Thyroid gland (tissue), 4 donors: ENCODE data around the gene RHEX.

Experiments used
- POLR2A ChIP-seq, 2 donors: fragments of 450-650 bp; IDR thresholded peaks; one replicate each; pipeline ENCODE4 v1.6.1; 2017; ENCODE audit warnings: antibody characterized with exemption in 2 of 2, mild to moderate bottlenecking in 2 of 2, moderate library complexity in 1 of 2
- TF ChIP-seq, protein P1 (sequence below), 6 experiments: fragments of 200-600 bp in 3 of 6; fragments of 450-650 bp in 3 of 6; sonication (generic) in 3 of 6; IDR thresholded peaks; one replicate each; pipeline ENCODE4 v1.5.1; 2016 to 2019; ENCODE audit warnings: antibody characterized with exemption in 6 of 6, mild to moderate bottlenecking in 2 of 6, inconsistent platforms in 1 of 6, moderate library complexity in 1 of 6

DNA sequence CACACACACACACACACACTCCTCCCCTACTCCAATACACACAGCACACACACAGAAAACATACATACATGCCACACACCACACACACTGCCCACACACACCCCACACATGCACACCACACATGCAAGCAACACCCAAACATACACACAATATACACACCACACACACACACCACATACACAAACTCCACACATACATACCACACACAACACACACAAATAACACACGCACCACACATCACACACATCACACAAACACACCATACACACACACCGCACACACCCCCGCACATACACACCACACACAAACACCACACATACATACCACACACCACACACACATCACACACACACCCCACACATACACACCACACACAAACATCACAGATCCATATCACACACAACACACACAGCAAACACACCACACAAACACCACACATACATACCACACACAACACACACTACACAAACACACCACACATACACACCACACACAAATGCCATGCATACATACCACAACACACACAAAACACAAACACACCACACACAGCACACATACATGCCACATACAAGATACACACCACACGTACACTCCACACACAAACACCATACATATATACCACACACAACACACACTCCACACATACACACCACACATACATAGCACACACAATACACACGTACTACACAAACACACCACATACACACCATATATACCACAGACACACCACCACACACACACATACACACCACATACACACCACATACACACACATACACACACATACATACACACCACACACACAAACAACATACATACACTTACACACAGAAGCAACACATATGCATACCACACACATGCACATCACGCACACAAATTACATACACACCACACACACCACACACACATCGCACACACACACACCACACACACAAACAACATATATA lies 48.8 kb upstream of the RHEX start:
- TF ChIP-seq, protein P1, sequence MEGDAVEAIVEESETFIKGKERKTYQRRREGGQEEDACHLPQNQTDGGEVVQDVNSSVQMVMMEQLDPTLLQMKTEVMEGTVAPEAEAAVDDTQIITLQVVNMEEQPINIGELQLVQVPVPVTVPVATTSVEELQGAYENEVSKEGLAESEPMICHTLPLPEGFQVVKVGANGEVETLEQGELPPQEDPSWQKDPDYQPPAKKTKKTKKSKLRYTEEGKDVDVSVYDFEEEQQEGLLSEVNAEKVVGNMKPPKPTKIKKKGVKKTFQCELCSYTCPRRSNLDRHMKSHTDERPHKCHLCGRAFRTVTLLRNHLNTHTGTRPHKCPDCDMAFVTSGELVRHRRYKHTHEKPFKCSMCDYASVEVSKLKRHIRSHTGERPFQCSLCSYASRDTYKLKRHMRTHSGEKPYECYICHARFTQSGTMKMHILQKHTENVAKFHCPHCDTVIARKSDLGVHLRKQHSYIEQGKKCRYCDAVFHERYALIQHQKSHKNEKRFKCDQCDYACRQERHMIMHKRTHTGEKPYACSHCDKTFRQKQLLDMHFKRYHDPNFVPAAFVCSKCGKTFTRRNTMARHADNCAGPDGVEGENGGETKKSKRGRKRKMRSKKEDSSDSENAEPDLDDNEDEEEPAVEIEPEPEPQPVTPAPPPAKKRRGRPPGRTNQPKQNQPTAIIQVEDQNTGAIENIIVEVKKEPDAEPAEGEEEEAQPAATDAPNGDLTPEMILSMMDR (IDR thresholded peaks at IDR 0.05) = no peak
- no peak for TF ChIP-seq POLR2A (IDR thresholded peaks at IDR 0.05)
